ENCODE results near the gene HAGH. TPM values are rescaled to one million over a fixed set of nuclear protein-coding genes. Genes with fewer than 3 reads are reported as not detected.
A peak's percentile ranks its signal among the peaks of the same experiment; 100 is the strongest.

HAGH gene
- total and polyA plus RNA-seq, 9 of the 15 experiments (the other 6 are each of a cell fraction or from before 2014, with no cell fraction given) = 0.46 to 35.1 (median 16.8) TPM

GRCh38 chr16:1826691-1827573 is at the start of gene HAGH, which contains the start of gene FAHD1 (continued):
- TF ChIP-seq MYC (IDR thresholded peaks at IDR 0.05; ENCODE audit: low read depth, low read length) (peak; percentile 80), MYC (CRISPR knock-in tag; IDR thresholded peaks at IDR 0.05; ENCODE audit: borderline replicate concordance, low read depth) (peak; percentile 94), SMAD1 (IDR thresholded peaks at IDR 0.05; ENCODE audit: low read depth, low read length, partially characterized antibody) (no peak), ELF2 (CRISPR knock-in tag; IDR thresholded peaks at IDR 0.05) (no peak), LCOR (CRISPR knock-in tag; IDR thresholded peaks at IDR 0.05) (peak; percentile 84), NR4A1 (CRISPR knock-in tag; IDR thresholded peaks at IDR 0.05) (no peak), NR4A1 (tag; IDR thresholded peaks at IDR 0.05) (peak; percentile 59; the same call in 1 of the 2 replicates), KAT2B (IDR thresholded peaks at IDR 0.05; ENCODE audit: low read depth, low read length) (no peak), NR2C2 (CRISPR knock-in tag; IDR thresholded peaks at IDR 0.05) (peak; percentile 76), NR2C2 (tag; IDR thresholded peaks at IDR 0.05) (peak; percentile 82), ZNF232 (CRISPR knock-in tag; IDR thresholded peaks at IDR 0.05) (peak; percentile 84; the same call in 1 of the 2 replicates), SP2 (IDR thresholded peaks at IDR 0.05; ENCODE audit: extremely low read depth, low read depth, low read length, poor library complexity, severe bottlenecking) (peak; percentile 38), NR3C1 (CRISPR knock-in tag; IDR thresholded peaks at IDR 0.05) (peak; percentile 68; the same call in 1 of the 2 replicates), ZNF589 (CRISPR knock-in tag; IDR thresholded peaks at IDR 0.05; ENCODE audit: low read depth) (peak; percentile 70), ZNF174 (CRISPR knock-in tag; IDR thresholded peaks at IDR 0.05) (no peak), ZNF277 (CRISPR knock-in tag; IDR thresholded peaks at IDR 0.05; ENCODE audit: borderline replicate concordance) (no peak), SMARCA4 (IDR thresholded peaks at IDR 0.05) (no peak), PHB2 (IDR thresholded peaks at IDR 0.05; ENCODE audit: low read depth) (no peak), ADNP (tag; IDR thresholded peaks at IDR 0.05) (no peak), ZFP1 (CRISPR knock-in tag; IDR thresholded peaks at IDR 0.05) (no peak), SREBF1 (IDR thresholded peaks at IDR 0.05; ENCODE audit: borderline replicate concordance, low read depth, low read length) (0 out of 2 replicates have a peak, but pooled peaks have one; percentile 45), IFI16 (CRISPR knock-in tag; IDR thresholded peaks at IDR 0.05) (no peak), NCOA1 (IDR thresholded peaks at IDR 0.05; ENCODE audit: low read depth) (0 out of 2 replicates have a peak, but pooled peaks have one; percentile 22), NFRKB (IDR thresholded peaks at IDR 0.05; ENCODE audit: low read depth) (no peak), ZNF644 (tag; IDR thresholded peaks at IDR 0.05; ENCODE audit: low read depth) (no peak), SIRT6 (IDR thresholded peaks at IDR 0.05; ENCODE audit: low read depth, low read length) (no peak), BRD9 (IDR thresholded peaks at IDR 0.05; ENCODE audit: low read depth, partially characterized antibody) (no peak), PHF20 (IDR thresholded peaks at IDR 0.05; ENCODE audit: partially characterized antibody) (peak; percentile 99), ERF (CRISPR knock-in tag; IDR thresholded peaks at IDR 0.05) (no peak), POLR2A (conservative IDR thresholded peaks at IDR 0.05) (peak; percentile 72), HNRNPUL1 (IDR thresholded peaks at IDR 0.05; ENCODE audit: low read length) (no peak), RHOXF2B (CRISPR knock-in tag; conservative IDR thresholded peaks at IDR 0.05) (no peak), NRF1 (conservative IDR thresholded peaks at IDR 0.05 in 1 of 2, IDR thresholded peaks at IDR 0.05 in 1 of 2) (peak; percentile 12 to 47; a peak in 2 of 4 replicates)

Data from K562 (cell line).